Measurements from ENCODE around the gene IL22RA2. TPM values are rescaled to one million over a fixed set of nuclear protein-coding genes. Genes with fewer than 3 reads are reported as not detected.

IL22RA2 gene
- total RNA-seq, 2 experiments from 2014 or later = not detected

- DNase-seq = no peak
- ATAC-seq = no peak
- no peaks in the 10 kb centered on the region for H3K36me3 Mint-ChIP-seq (ENCODE audit: low read depth)
- H3K27ac Mint-ChIP-seq = no peak overlapping the region
- POLR2A ChIA-PET = interaction anchor here (0.5 kb wide), 1 partner anchor 9 kb away, joined by 3 read pairs; no protein-coding TSS in a partner anchor
- no peaks in the 10 kb centered on the region for H3K9me3 Mint-ChIP-seq (ENCODE audit: low read depth)
- peaks cover 7% of the 10 kb centered on the region for H3K27me3 Mint-ChIP-seq
- CTCF ChIA-PET = interaction anchor here (0.9 kb wide), 1 partner anchor 61 kb away, joined by 4 read pairs; no protein-coding TSS in a partner anchor
- peaks cover 3% of the 10 kb centered on the region for H3K4me1 Mint-ChIP-seq
- intact Hi-C loops (cut with DNase I, micrococcal nuclease) = no loop called here
- H3K4me3 Mint-ChIP-seq = no peak overlapping the region
Observed at GRCh38 chr6:137147195-137147594, 26.2 kb downstream of the IL22RA2 start.

DNA sequence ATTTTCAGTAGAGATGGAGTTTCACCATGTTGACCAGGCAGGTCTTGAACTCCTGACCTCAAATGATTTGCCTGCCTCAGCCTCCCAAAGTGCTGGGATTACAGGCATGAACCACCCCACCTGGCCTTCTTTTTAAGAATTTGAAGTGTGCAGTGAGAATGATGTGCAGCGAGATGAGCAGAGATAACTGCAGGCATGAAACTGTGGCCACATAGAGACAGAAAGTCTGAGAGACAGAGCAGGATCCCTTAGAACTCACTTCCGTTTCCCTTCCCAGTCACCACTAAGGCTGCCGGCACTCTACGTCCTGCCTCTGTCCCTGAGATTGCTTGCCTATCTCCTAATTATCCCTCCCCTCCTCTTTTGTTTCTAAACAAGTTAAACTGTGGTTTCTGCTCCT is 27.2 kb downstream of the IL22RA2 start:
- Mint-ChIP-seq H3K4me3 (no peak overlapping the region), H3K27me3 (peaks cover 4% of the 10 kb centered on the region), H3K4me1 (peaks cover 3% of the 10 kb centered on the region), H3K36me3 (ENCODE audit: low read depth) (no peaks in the 10 kb centered on the region), H3K9me3 (ENCODE audit: low read depth) (no peaks in the 10 kb centered on the region), H3K27ac (no peak overlapping the region)
- DNase-seq = no peak
- ATAC-seq = no peak
- intact Hi-C loops (cut with DNase I, micrococcal nuclease) = no loop called here
- ChIA-PET POLR2A (no interaction called here), CTCF (interaction anchor here (0.6 to 0.9 kb wide), 2 partner anchors 60 to 1251 kb away, joined by 3 to 4 read pairs; no protein-coding TSS in a partner anchor)

DNA sequence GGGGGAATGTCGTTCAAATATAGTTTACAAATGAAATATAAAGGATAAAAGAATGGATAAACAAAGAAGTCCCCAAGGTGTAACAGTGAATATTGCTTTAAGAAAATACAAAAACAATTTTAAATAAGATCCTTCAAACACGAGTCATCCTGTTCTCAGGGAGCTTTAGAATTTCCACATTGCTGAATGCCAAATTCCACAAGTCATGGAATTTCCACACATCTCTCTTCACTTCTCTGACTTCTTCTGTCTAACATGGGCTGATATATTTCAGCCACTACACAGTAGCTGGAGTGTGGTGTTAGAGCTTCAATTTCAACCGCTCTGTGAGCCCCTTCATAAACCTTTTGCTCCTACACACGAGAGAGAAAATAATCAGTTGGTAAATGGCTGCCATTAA is 28.0 kb downstream of the IL22RA2 start:
- Mint-ChIP-seq H3K9me3 (ENCODE audit: low read depth) (no peaks in the 10 kb centered on the region), H3K27me3 (peaks cover 3% of the 10 kb centered on the region), H3K27ac (no peak overlapping the region), H3K36me3 (ENCODE audit: low read depth) (no peaks in the 10 kb centered on the region), H3K4me1 (peaks cover 3% of the 10 kb centered on the region), H3K4me3 (no peak overlapping the region)
- DNase-seq (no peak), ATAC-seq (no peak)
- intact Hi-C loops (cut with DNase I, micrococcal nuclease) = no loop called here
- ChIA-PET CTCF (interaction anchor here (0.6 kb wide), 1 partner anchor 1252 kb away, joined by 3 read pairs; no protein-coding TSS in a partner anchor), POLR2A (no interaction called here)

GRCh38 chr6:137136065-137136464 is 37.4 kb downstream of the IL22RA2 start:
- ChIA-PET POLR2A (no interaction called here), CTCF (no interaction called here)
- Mint-ChIP-seq H3K27me3 (peaks cover 14% of the 10 kb centered on the region), H3K4me1 (no peaks in the 10 kb centered on the region), H3K27ac (no peak overlapping the region), H3K36me3 (ENCODE audit: low read depth) (no peaks in the 10 kb centered on the region), H3K9me3 (ENCODE audit: low read depth) (peaks cover 8% of the 10 kb centered on the region), H3K4me3 (no peak overlapping the region)
- DNase-seq (no peak), ATAC-seq (no peak)
- intact Hi-C loops (cut with DNase I, micrococcal nuclease) = loop anchor here (1.0 to 5.0 kb wide), 3 partner anchors 176 to 506 kb away; no protein-coding TSS in a partner anchor

- Mint-ChIP-seq H3K4me1 (no peaks in the 10 kb centered on the region), H3K36me3 (ENCODE audit: low read depth) (no peaks in the 10 kb centered on the region), H3K27ac (no peak overlapping the region), H3K9me3 (ENCODE audit: low read depth) (peaks cover 8% of the 10 kb centered on the region), H3K27me3 (peaks cover 14% of the 10 kb centered on the region), H3K4me3 (no peak overlapping the region)
- DNase-seq (no peak), ATAC-seq (no peak)
- intact Hi-C loops (cut with DNase I, micrococcal nuclease) = no loop called here
- CTCF ChIA-PET = interaction anchor here (0.5 to 0.6 kb wide), 2 partner anchors 45 to 161 kb away, joined by 3 read pairs; no protein-coding TSS in a partner anchor
- POLR2A ChIA-PET = no interaction called here
Observed at GRCh38 chr6:137134483-137134882, 39.0 kb downstream of the IL22RA2 start.

DNA sequence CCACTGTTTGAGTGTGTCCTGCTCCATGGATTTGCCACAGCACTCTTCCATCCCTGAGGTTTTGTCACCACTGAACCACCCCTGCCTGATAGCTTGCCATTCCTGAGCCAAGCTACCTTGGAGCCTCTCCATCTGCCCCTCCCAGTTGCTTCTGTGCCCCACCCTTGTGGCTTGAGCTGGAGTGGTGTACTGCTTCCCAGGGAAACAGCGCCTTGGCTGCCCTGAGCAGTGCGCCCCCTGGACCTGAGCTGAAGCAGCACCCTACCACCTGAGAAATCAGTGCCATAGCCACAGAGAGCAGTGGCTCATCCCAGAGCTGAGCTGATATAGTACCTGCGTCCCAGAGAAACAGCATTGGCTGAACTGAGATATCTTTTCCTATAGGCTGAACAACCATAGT is 40.3 kb downstream of the IL22RA2 start:
- peaks cover 19% of the 10 kb centered on the region for H3K27me3 Mint-ChIP-seq

DNA sequence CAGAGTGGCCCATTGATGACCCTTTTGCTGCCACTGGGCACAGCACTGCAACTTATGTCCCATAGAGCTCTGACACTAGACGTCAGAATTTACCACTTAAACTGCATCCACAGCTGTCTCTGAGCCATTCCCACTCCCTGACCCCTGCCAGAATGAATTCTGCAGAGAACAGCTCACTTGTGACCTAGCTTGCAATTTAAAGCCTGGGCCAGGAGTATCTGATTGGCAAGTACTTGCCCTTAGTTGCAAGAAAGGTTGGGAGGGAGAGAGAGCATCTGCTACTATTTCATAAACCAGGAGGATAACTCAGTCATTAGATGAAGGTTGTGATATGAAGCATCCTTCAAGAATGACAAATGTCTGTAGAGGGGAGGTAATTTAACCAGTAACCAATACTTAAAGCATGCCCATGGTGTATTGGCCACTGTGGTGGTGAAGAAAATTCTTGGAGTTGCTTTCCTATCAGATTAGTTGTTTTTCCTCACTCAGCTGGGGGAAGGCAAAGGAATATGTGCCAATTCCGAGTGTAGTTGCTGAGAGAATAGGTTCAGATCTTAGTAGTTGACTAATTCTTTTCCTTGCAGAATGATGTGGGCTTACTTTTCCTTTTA is 46.5 kb downstream of the IL22RA2 start:
- intact Hi-C loops (cut with DNase I, micrococcal nuclease) = no loop called here
- ATAC-seq (no peak), DNase-seq (no peak)
- Mint-ChIP-seq H3K27ac (no peak overlapping the region), H3K27me3 (peaks cover 15% of the 10 kb centered on the region), H3K4me1 (no peaks in the 10 kb centered on the region), H3K36me3 (ENCODE audit: low read depth) (no peaks in the 10 kb centered on the region), H3K4me3 (no peak overlapping the region), H3K9me3 (ENCODE audit: low read depth) (peaks cover 5% of the 10 kb centered on the region)
- ChIA-PET CTCF (interaction anchor here (0.6 to 1.2 kb wide), 5 partner anchors 10 to 234 kb away, joined by 3 to 4 read pairs (median 3); no protein-coding TSS in a partner anchor), POLR2A (no interaction called here)

More for the DNA sequence above, 40.3 kb downstream of the IL22RA2 start:
- Mint-ChIP-seq H3K4me3 (no peak overlapping the region), H3K4me1 (no peaks in the 10 kb centered on the region), H3K27ac (no peak overlapping the region), H3K36me3 (ENCODE audit: low read depth) (no peaks in the 10 kb centered on the region), H3K9me3 (ENCODE audit: low read depth) (peaks cover 14% of the 10 kb centered on the region)
- no peak for DNase-seq
- no peak for ATAC-seq
- CTCF ChIA-PET = interaction anchor here (0.9 to 1.3 kb wide), 2 partner anchors 12 to 18 kb away, joined by 3 read pairs; no protein-coding TSS in a partner anchor
- POLR2A ChIA-PET = no interaction called here
- intact Hi-C loops (cut with DNase I, micrococcal nuclease) = no loop called here

GRCh38 chr6:137123078-137123477 is 50.4 kb downstream of the IL22RA2 start:
- ATAC-seq (no peak), DNase-seq (no peak)
- no peaks in the 10 kb centered on the region for H3K36me3 Mint-ChIP-seq (ENCODE audit: low read depth)
- intact Hi-C loops (cut with DNase I, micrococcal nuclease) = no loop called here
- POLR2A ChIA-PET = no interaction called here
- peaks cover 2% of the 10 kb centered on the region for H3K27me3 Mint-ChIP-seq
- H3K4me1 Mint-ChIP-seq = no peaks in the 10 kb centered on the region
- H3K4me3 Mint-ChIP-seq = no peak overlapping the region
- CTCF ChIA-PET = no interaction called here
- no peak overlapping the region for H3K27ac Mint-ChIP-seq
- peaks cover 10% of the 10 kb centered on the region for H3K9me3 Mint-ChIP-seq (ENCODE audit: low read depth)

GRCh38 chr6:137122612-137123011 is 50.8 kb downstream of the IL22RA2 start:
- H3K27me3 Mint-ChIP-seq = peaks cover 2% of the 10 kb centered on the region
- no peak overlapping the region for H3K27ac Mint-ChIP-seq
- intact Hi-C loops (cut with DNase I, micrococcal nuclease) = no loop called here
- peaks cover 10% of the 10 kb centered on the region for H3K9me3 Mint-ChIP-seq (ENCODE audit: low read depth)
- no peaks in the 10 kb centered on the region for H3K4me1 Mint-ChIP-seq
- POLR2A ChIA-PET = no interaction called here
- no peaks in the 10 kb centered on the region for H3K36me3 Mint-ChIP-seq (ENCODE audit: low read depth)
- DNase-seq = no peak
- H3K4me3 Mint-ChIP-seq = no peak overlapping the region
- CTCF ChIA-PET = no interaction called here
- ATAC-seq = no peak

DNA sequence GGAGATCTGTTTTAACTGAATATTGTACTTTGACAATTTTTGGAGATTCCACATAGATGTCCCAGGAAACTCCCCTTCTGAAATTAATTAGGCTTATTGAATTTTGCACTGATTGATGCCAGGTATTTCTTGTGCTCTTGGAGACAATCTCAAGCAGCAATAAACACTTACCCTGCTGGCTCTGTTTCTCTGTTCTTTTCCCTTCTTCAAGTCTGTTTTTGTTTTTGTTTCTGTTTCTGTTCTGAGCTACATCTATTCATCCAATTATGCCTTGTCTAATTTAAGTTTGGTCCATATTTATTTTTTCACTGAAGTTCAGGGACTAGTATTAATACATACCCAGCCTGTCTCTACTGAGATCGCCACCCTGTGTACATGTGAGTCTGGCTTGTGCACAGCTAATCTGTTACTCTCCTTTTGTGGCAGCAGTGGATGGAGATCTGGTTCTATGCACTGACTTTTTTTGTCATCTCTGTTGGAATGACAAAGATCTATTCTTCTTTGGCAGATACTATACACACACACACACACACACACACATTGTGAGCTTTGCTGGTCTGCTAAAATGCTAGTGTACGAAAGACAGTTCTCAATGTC is 51.9 kb downstream of the IL22RA2 start:
- no peak overlapping the region for H3K4me3 Mint-ChIP-seq
- H3K27ac Mint-ChIP-seq = no peak overlapping the region
- ChIA-PET POLR2A (no interaction called here), CTCF (interaction anchor here (0.8 kb wide), 1 partner anchor 12 kb away, joined by 3 read pairs; no protein-coding TSS in a partner anchor)
- no peaks in the 10 kb centered on the region for H3K36me3 Mint-ChIP-seq (ENCODE audit: low read depth)
- peaks cover 5% of the 10 kb centered on the region for H3K27me3 Mint-ChIP-seq
- no peaks in the 10 kb centered on the region for H3K4me1 Mint-ChIP-seq
- ATAC-seq (no peak), DNase-seq (no peak)
- H3K9me3 Mint-ChIP-seq (ENCODE audit: low read depth) = peaks cover 13% of the 10 kb centered on the region
- intact Hi-C loops (cut with DNase I, micrococcal nuclease) = no loop called here

GRCh38 chr6:137120748-137121147 is 52.7 kb downstream of the IL22RA2 start:
- H3K27me3 Mint-ChIP-seq = peaks cover 5% of the 10 kb centered on the region
- H3K9me3 Mint-ChIP-seq (ENCODE audit: low read depth) = peaks cover 13% of the 10 kb centered on the region
- H3K27ac Mint-ChIP-seq = no peak overlapping the region
- no peaks in the 10 kb centered on the region for H3K4me1 Mint-ChIP-seq
- intact Hi-C loops (cut with DNase I, micrococcal nuclease) = no loop called here
- ChIA-PET POLR2A (no interaction called here), CTCF (interaction anchor here (0.6 to 0.8 kb wide), 2 partner anchors 13 to 114 kb away, joined by 3 to 4 read pairs; no protein-coding TSS in a partner anchor)
- DNase-seq (no peak), ATAC-seq (no peak)
- H3K4me3 Mint-ChIP-seq = no peak overlapping the region
- H3K36me3 Mint-ChIP-seq (ENCODE audit: low read depth) = no peaks in the 10 kb centered on the region

Measured in activated CD4-positive, alpha-beta T cell treated with anti-CD3 and anti-CD28 coated beads for 36 hours (primary cell).